Trophoblast cell (in vitro differentiated cells and primary cell): ENCODE measurements around the gene RBP3.

Source experiments
- DNase-seq, 2 donors: peaks; one replicate each; pipeline ENCODE4 v3.0.0-alpha.2; 2016
- H2AFZ ChIP-seq: 2 replicates; pipeline ENCODE4 v1.6.1; 2013; ENCODE audit warnings: low read length, moderate library complexity, mild to moderate bottlenecking; ENCODE audit not compliant: insufficient read depth, poor library complexity
- H2AK5ac ChIP-seq: 2 replicates; pipeline ENCODE4 v1.6.1; 2013; ENCODE audit warnings: mild to moderate bottlenecking, low read length
- H2BK120ac ChIP-seq: 2 replicates; pipeline ENCODE4 v1.6.1; 2013; ENCODE audit warnings: low read length, mild to moderate bottlenecking, moderate library complexity; ENCODE audit not compliant: insufficient read depth, poor library complexity
- H2BK12ac ChIP-seq: 2 replicates; pipeline ENCODE4 v1.6.1; 2013; ENCODE audit warnings: mild to moderate bottlenecking, low read length, moderate library complexity
- H2BK5ac ChIP-seq: 2 replicates; pipeline ENCODE4 v1.6.1; 2013; ENCODE audit warnings: low read length, low read depth, moderate library complexity, mild to moderate bottlenecking; ENCODE audit not compliant: poor library complexity
- H3K14ac ChIP-seq: 2 replicates; pipeline ENCODE4 v1.6.1; 2013; ENCODE audit warnings: mild to moderate bottlenecking, low read length
- H3K18ac ChIP-seq: 2 replicates; pipeline ENCODE4 v1.6.1; 2013; ENCODE audit warnings: mild to moderate bottlenecking, low read length
- H3K23ac ChIP-seq: 2 replicates; pipeline ENCODE4 v1.6.1; 2013; ENCODE audit warnings: low read length
- H3K27ac ChIP-seq: 2 replicates; pipeline ENCODE4 v1.5.1; 2013; ENCODE audit warnings: low read depth, mild to moderate bottlenecking, inconsistent platforms, low read length, moderate library complexity
- H3K27me3 ChIP-seq: 2 replicates; pipeline ENCODE4 v1.6.1; 2013; ENCODE audit warnings: inconsistent platforms, mild to moderate bottlenecking, low read length, moderate library complexity; ENCODE audit not compliant: insufficient read depth
- H3K36me3 ChIP-seq, 2 experiments: 1 replicate in 1 of 2; 2 replicates in 1 of 2; pipeline ENCODE4 v1.6.1; 2013; ENCODE audit warnings: low read length in 2 of 2, mild to moderate bottlenecking in 2 of 2, moderate library complexity in 1 of 2; ENCODE audit not compliant: insufficient read depth in 2 of 2, control insufficient read depth in 1 of 2
- H3K4ac ChIP-seq: 2 replicates; pipeline ENCODE4 v1.6.1; 2013; ENCODE audit warnings: low read depth, mild to moderate bottlenecking, low read length, moderate library complexity
- H3K4me1 ChIP-seq, 2 experiments: 1 replicate in 1 of 2; 2 replicates in 1 of 2; pipeline ENCODE4 v1.6.1; 2013; ENCODE audit warnings: low read length in 2 of 2, mild to moderate bottlenecking in 2 of 2, moderate library complexity in 1 of 2; ENCODE audit not compliant: insufficient read depth in 2 of 2, control insufficient read depth in 1 of 2
- H3K4me2 ChIP-seq: 2 replicates; pipeline ENCODE4 v1.6.1; 2013; ENCODE audit warnings: inconsistent platforms, mild to moderate bottlenecking, low read length, moderate library complexity
- H3K4me3 ChIP-seq: 2 replicates; pipeline ENCODE4 v1.5.1; 2013; ENCODE audit warnings: mild to moderate bottlenecking, low read depth, low read length, inconsistent platforms
- H3K79me1 ChIP-seq: one replicate; pipeline ENCODE4 v1.6.1; 2013; ENCODE audit warnings: low read length
- H3K79me2 ChIP-seq: 2 replicates; pipeline ENCODE4 v1.6.1; 2013; ENCODE audit warnings: low read length, mild to moderate bottlenecking; ENCODE audit not compliant: control insufficient read depth, insufficient read depth, poor library complexity
- H3K9ac ChIP-seq: 2 replicates; pipeline ENCODE4 v1.6.1; 2013; ENCODE audit warnings: mild to moderate bottlenecking, low read length
- H3K9me3 ChIP-seq: 2 replicates; pipeline ENCODE4 v1.6.1; 2013; ENCODE audit warnings: low read depth, mild to moderate bottlenecking, control low read depth, inconsistent platforms, low read length; ENCODE audit not compliant: insufficient read depth
- H4K12ac ChIP-seq: 2 replicates; pipeline ENCODE4 v1.6.1; 2013; ENCODE audit warnings: low read depth, mild to moderate bottlenecking, low read length, moderate library complexity
- H4K8ac ChIP-seq: 2 replicates; pipeline ENCODE4 v1.6.1; 2013; ENCODE audit warnings: low read depth, mild to moderate bottlenecking, low read length, moderate library complexity
- H4K91ac ChIP-seq: one replicate; pipeline ENCODE4 v1.6.1; 2013; ENCODE audit warnings: low read depth, mild to moderate bottlenecking, low read length, moderate library complexity
- WGBS: extraction: QIAGEN DNeasy Blood & Tissue Kit; methylation state at CpG from one replicate; pipeline ENCODE4 v1.1.7; 2013; ENCODE audit warnings: missing lambda C conversion rate; ENCODE audit not compliant: insufficient read length, insufficient coverage; ENCODE audit errors: extremely low coverage; 5-methylcytosine and 5-hydroxymethylcytosine counted together

RBP3 gene

DNA sequence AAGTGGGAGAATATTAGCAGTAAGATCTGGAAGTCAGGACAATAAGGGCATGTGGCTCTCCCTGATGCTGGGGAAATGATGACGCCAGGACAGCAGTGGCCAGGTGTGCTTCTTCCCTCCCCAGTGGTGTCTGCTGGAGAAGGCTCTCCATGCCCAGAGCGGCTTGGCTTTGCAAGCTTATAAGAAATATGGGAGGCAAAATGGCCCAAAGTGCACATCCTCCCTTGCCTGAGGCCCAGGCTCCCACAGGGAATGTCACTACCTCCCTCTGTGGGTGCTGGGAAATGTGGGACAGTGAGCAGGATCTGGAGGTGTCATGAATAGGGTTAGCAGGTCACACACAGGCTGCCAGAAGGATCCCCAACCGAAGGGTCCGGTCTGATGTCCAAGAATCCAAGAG lies 53.0 kb downstream of the RBP3 start:
- Histone ChIP-seq H3K4me1 (peaks cover 49 to 53% of the 10 kb centered on the region in 2 experiments), H2AFZ (no peak overlapping the region), H4K8ac (peak overlapping the region; percentile 42), H3K27ac (peak overlapping the region; percentile 30), H4K12ac (no peak overlapping the region), H2AK5ac (peak overlapping the region; percentile 11), H3K79me2 (peaks cover 14% of the 10 kb centered on the region), H3K18ac (peak overlapping the region; percentile 12), H3K14ac (peak overlapping the region; percentile 46), H2BK120ac (peak overlapping the region; percentile 69), H3K9me3 (peaks cover 2% of the 10 kb centered on the region), H3K36me3 (no peaks in the 10 kb centered on the region), H2BK5ac (peak overlapping the region; percentile 39), H3K4ac (no peak overlapping the region), H3K79me1 (peaks cover 51% of the 10 kb centered on the region), H3K4me2 (no peak overlapping the region), H3K27me3 (no peaks in the 10 kb centered on the region), H4K91ac (peak overlapping the region; percentile 69), H3K4me3 (no peak overlapping the region), H3K9ac (no peak overlapping the region), H3K23ac (no peak overlapping the region), H2BK12ac (peak overlapping the region; percentile 37)
- peak in 1 of 2 donors; percentile 56 for DNase-seq
- no CpG with 5 or more reads among the region's 4 CpGs for WGBS

DNA sequence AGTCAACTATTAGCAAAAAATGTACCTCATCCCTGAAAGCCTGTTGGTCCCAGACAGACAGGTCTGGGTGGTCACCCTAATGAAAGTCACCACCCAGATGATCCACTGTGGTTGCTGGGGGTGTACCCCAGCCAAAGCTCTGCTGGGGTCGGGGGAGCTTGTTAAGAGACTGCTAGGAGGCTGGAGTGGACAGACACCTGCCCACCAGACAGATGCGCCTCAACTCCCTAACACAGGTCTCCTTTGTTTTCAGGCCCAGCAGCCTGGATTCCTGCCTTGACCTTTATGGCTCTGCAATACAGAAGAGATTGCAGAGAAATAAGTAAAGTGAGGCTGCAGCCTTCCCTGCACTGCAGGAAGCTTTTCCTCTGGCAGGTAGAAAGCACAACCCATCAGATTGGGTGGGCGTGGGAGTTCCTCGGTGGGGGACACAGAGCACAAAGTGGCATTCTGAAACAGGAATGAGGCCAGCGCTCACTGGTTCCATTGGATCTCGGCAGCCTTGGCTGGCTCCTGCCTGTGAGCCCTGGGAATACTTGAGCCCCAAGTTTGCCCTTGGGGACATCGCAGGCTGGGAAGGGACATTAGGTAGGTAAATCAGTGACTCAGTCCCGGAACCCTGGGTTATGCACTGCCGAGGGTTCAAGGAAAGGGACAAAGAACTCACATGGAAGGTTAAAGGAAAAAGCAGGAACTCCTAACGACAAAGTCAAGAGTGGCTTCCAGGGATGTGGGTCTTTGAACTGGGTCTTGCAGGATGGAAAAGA lies 53.9 kb downstream of the RBP3 start:
- Histone ChIP-seq H3K79me2 (peaks cover 14% of the 10 kb centered on the region), H2BK12ac (peak overlapping the region; percentile 97), H3K4me1 (peaks cover 54 to 60% of the 10 kb centered on the region in 2 experiments), H2AK5ac (peak overlapping the region; percentile 91), H3K4me3 (no peak overlapping the region), H3K4me2 (no peak overlapping the region), H3K4ac (peak overlapping the region; percentile 78), H3K36me3 (no peaks in the 10 kb centered on the region), H4K91ac (peak overlapping the region; percentile 89), H3K9me3 (peaks cover 2% of the 10 kb centered on the region), H3K79me1 (peaks cover 56% of the 10 kb centered on the region), H3K14ac (peak overlapping the region; percentile 93), H2BK5ac (peak overlapping the region; percentile 95), H3K23ac (no peak overlapping the region), H2AFZ (peak overlapping the region; percentile 14), H3K9ac (no peak overlapping the region), H4K8ac (peak overlapping the region; percentile 85), H3K18ac (peak overlapping the region; percentile 88), H2BK120ac (peak overlapping the region; percentile 98), H4K12ac (peak overlapping the region; percentile 54), H3K27ac (peak overlapping the region; percentile 82), H3K27me3 (no peaks in the 10 kb centered on the region)
- no peak for DNase-seq
- no CpG with 5 or more reads among the region's 10 CpGs for WGBS

DNA sequence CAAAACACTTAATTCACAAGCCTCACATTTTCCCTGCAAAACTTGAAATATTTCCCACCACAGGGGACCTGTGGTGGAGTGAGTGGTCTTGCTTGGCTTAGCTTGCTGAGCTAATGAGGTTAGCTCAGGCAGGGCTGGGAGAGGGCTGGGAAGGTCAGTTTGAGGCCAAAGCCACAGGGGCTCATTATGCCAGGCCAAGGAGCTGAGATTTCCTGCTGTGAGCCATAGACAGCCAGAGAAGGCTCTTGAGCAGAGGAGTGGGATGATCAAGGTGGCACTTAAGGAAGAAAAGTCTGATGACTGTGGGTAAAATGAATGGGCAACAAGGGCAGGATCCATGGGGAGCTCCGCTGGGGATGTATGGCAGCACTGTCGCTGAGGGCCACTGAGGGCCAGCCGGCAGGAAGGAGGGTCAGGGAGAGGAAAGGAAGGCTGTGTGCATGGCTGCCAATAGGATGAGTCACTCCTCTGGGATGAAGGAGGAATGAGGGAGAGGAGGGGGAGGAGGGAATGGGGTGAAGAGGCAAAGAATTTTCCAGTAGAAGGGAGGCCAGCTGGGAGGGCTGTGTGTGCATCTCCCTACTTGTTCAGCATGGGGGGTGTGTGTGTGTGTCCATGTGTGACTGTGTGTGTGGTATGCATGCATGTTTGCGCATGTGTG lies 54.6 kb downstream of the RBP3 start:
- no peak overlapping the region for H3K23ac ChIP-seq
- H3K27ac ChIP-seq = peak overlapping the region; percentile 82
- WGBS = no CpG with 5 or more reads among the region's 4 CpGs
- peak overlapping the region; percentile 78 for H3K4ac ChIP-seq
- DNase-seq = peak; percentile 57 to 73
- peaks cover 14% of the 10 kb centered on the region for H3K79me2 ChIP-seq
- peak overlapping the region; percentile 95 for H2BK5ac ChIP-seq
- H4K91ac ChIP-seq = peak overlapping the region; percentile 93
- H3K18ac ChIP-seq = peak overlapping the region; percentile 82
- H3K27me3 ChIP-seq = no peaks in the 10 kb centered on the region
- H3K4me1 ChIP-seq = peaks cover 59 to 64% of the 10 kb centered on the region in 2 experiments
- peak overlapping the region; percentile 65 for H2AFZ ChIP-seq
- peaks cover 59% of the 10 kb centered on the region for H3K79me1 ChIP-seq
- no peak overlapping the region for H3K9ac ChIP-seq
- peak overlapping the region; percentile 96 for H2BK12ac ChIP-seq
- H4K12ac ChIP-seq = peak overlapping the region; percentile 16
- peaks cover 2% of the 10 kb centered on the region for H3K9me3 ChIP-seq
- H2AK5ac ChIP-seq = peak overlapping the region; percentile 75
- H3K14ac ChIP-seq = peak overlapping the region; percentile 93
- no peaks in the 10 kb centered on the region for H3K36me3 ChIP-seq
- no peak overlapping the region for H3K4me3 ChIP-seq
- peak overlapping the region; percentile 85 for H4K8ac ChIP-seq
- H3K4me2 ChIP-seq = peak overlapping the region; percentile 22
- H2BK120ac ChIP-seq = peak overlapping the region; percentile 98

DNA sequence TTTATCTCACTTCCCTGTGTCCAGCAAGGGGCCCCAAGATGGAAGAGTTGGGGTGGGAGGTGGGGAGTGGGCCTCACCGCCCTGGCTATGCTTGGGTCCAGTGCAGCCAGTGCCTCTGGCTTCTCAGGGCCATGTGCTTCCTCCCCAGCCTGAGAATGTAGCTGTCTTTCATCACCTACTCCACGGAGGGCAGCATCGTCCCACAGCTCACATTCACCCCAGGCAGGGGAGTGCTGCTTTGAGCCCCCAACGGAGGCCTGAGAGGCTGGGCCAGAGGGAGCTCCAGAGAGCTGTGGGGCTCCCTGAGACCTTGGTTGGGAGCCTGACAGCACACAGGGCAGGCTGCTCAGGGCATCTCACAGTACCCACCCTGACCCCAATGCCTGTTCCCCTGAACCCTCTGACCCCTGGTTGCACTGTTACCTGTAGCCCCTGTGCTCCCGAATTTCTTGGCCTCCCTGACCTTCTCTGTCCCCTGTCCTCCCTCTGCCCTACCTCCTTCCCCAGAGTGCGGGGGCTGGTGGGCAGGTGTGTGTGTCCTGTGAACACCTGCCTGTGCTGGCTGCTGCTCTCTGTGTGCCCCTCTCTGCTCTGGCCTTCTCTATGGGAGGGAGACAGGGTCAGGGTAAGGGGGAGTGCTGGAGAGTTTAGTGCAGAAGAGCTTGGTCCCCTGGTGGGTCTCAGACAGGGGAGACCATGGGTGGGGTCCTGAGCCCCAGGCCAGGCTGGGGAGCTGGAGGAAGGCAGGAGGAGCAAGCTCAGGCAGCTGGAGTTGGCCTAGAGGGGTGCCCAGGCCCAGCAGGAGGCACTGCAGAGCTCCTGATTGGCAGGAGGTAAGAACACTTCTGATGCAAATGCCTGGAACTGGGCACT lies 55.5 kb downstream of the RBP3 start:
- WGBS = no CpG with 5 or more reads among the region's 6 CpGs
- H4K91ac ChIP-seq = peak overlapping the region; percentile 93
- DNase-seq = no peak

More for the DNA sequence above, 55.5 kb downstream of the RBP3 start:
- Histone ChIP-seq H3K27ac (peak overlapping the region; percentile 66), H4K12ac (peak overlapping the region; percentile 39), H3K4ac (peak overlapping the region; percentile 14), H2BK120ac (peak overlapping the region; percentile 91), H3K79me2 (peaks cover 14% of the 10 kb centered on the region), H2BK12ac (peak overlapping the region; percentile 78), H3K79me1 (peaks cover 62% of the 10 kb centered on the region), H3K36me3 (peaks cover 0 to 2% of the 10 kb centered on the region in 2 experiments), H3K4me3 (no peak overlapping the region), H2BK5ac (peak overlapping the region; percentile 86), H4K8ac (peak overlapping the region; percentile 68), H3K4me2 (no peak overlapping the region), H3K9me3 (no peaks in the 10 kb centered on the region), H3K14ac (peak overlapping the region; percentile 34), H3K27me3 (no peaks in the 10 kb centered on the region), H3K18ac (peak overlapping the region; percentile 32), H2AK5ac (peak overlapping the region; percentile 70), H3K23ac (no peak overlapping the region), H3K9ac (no peak overlapping the region), H3K4me1 (peaks cover 62 to 68% of the 10 kb centered on the region in 2 experiments), H2AFZ (peak overlapping the region; percentile 65)
